ENCODE data around the gene CENPH.
"Not testable (repeated sequence)": the region's sequence is repeated elsewhere in the genome, so short reads cannot be mapped to it uniquely, and the experiment has no call there.

Gene CENPH

GRCh38 chr5:69170495-69170894 is 18.9 kb upstream of the CENPH start:
- Histone ChIP-seq H3K9me3 (ENCODE audit: control extremely low read depth in 1 of 5, control insufficient read depth in 4 of 5, insufficient read depth in 2 of 5, low read depth in 1 of 5, low read length in 4 of 5) (no peaks in the 10 kb centered on the region), H3K27me3 (replicated peaks in 2 of 5; ENCODE audit: control insufficient read depth in 4 of 5, insufficient read depth in 5 of 5, low read length in 4 of 5) (no peaks in the 10 kb centered on the region), H3K4me3 (ENCODE audit: control insufficient read depth in 1 of 7, extremely low read depth in 1 of 7, insufficient read depth in 4 of 7, low read depth in 2 of 7, low read length in 6 of 7) (no peak overlapping the region), H3K4me1 (ENCODE audit: control extremely low read depth in 1 of 4, control insufficient read depth in 4 of 4, insufficient read depth in 4 of 4, low read length in 3 of 4) (peaks cover 9 to 20% (median 13%) of the 10 kb centered on the region in 4 experiments), H3K36me3 (ENCODE audit: control insufficient read depth in 4 of 4, insufficient read depth in 4 of 4, low read length in 3 of 4) (peaks cover 11 to 45% (median 28%) of the 10 kb centered on the region in 4 experiments), H3K27ac (ENCODE audit: insufficient read depth in 1 of 2, low read depth in 1 of 2, low read length in 2 of 2, poor library complexity in 1 of 2, severe bottlenecking in 2 of 2) (no peak overlapping the region)
- no peak for DNase-seq
- WGBS (ENCODE audit: insufficient coverage): 100% methylated on average over 1 of the region's 1 CpG
- CTCF ChIA-PET: no interaction called here
- POLR2A ChIA-PET: no interaction called here

- no peaks in the 10 kb centered on the region for H3K9me3 ChIP-seq (ENCODE audit: control extremely low read depth in 1 of 5, control insufficient read depth in 4 of 5, insufficient read depth in 2 of 5, low read depth in 1 of 5, low read length in 4 of 5)
- no peak overlapping the region for H3K4me3 ChIP-seq (ENCODE audit: control insufficient read depth in 1 of 7, extremely low read depth in 1 of 7, insufficient read depth in 4 of 7, low read depth in 2 of 7, low read length in 6 of 7)
- no peak overlapping the region for H3K27ac ChIP-seq (ENCODE audit: insufficient read depth in 1 of 2, low read depth in 1 of 2, low read length in 2 of 2, poor library complexity in 1 of 2, severe bottlenecking in 2 of 2)
- no peak for DNase-seq
- CTCF ChIA-PET: no interaction called here
- WGBS (ENCODE audit: insufficient coverage): no CpG with 5 or more reads among the region's 3 CpGs
- H3K36me3 ChIP-seq (ENCODE audit: control insufficient read depth in 4 of 4, insufficient read depth in 4 of 4, low read length in 3 of 4): peaks cover 12 to 49% (median 29%) of the 10 kb centered on the region in 4 experiments
- POLR2A ChIA-PET: no interaction called here
- no peaks in the 10 kb centered on the region for H3K27me3 ChIP-seq (replicated peaks in 2 of 5; ENCODE audit: control insufficient read depth in 4 of 5, insufficient read depth in 5 of 5, low read length in 4 of 5)
- H3K4me1 ChIP-seq (ENCODE audit: control extremely low read depth in 1 of 4, control insufficient read depth in 4 of 4, insufficient read depth in 4 of 4, low read length in 3 of 4): peaks cover 9 to 20% (median 13%) of the 10 kb centered on the region in 4 experiments
Observed at GRCh38 chr5:69170969-69171368, 18.4 kb upstream of the CENPH start.

GRCh38 chr5:69181659-69182293 is 7.6 kb upstream of the CENPH start:
- POLR2A ChIA-PET; H3K27me3 ChIP-seq (replicated peaks in 2 of 5; ENCODE audit: control insufficient read depth in 4 of 5, insufficient read depth in 5 of 5, low read length in 4 of 5); H3K9me3 ChIP-seq (ENCODE audit: control extremely low read depth in 1 of 5, control insufficient read depth in 4 of 5, insufficient read depth in 2 of 5, low read depth in 1 of 5, low read length in 4 of 5); H3K4me1 ChIP-seq (ENCODE audit: control extremely low read depth in 1 of 4, control insufficient read depth in 4 of 4, insufficient read depth in 4 of 4, low read length in 3 of 4); DNase-seq; H3K27ac ChIP-seq (ENCODE audit: insufficient read depth in 1 of 2, low read depth in 1 of 2, low read length in 2 of 2, poor library complexity in 1 of 2, severe bottlenecking in 2 of 2); H3K4me3 ChIP-seq (ENCODE audit: control insufficient read depth in 1 of 7, extremely low read depth in 1 of 7, insufficient read depth in 4 of 7, low read depth in 2 of 7, low read length in 6 of 7): not testable (repeated sequence)
- CTCF ChIA-PET: interaction anchor here (0.9 kb wide), 1 partner anchor 13 kb away, joined by 3 read pairs; no protein-coding TSS in a partner anchor
- 97% methylated on average over 15 of the region's 15 CpGs for WGBS (ENCODE audit: insufficient coverage)
- H3K36me3 ChIP-seq (ENCODE audit: control insufficient read depth in 4 of 4, insufficient read depth in 4 of 4, low read length in 3 of 4): peaks cover 0 to 11% (median 5%) of the 10 kb centered on the region in 4 experiments

GRCh38 chr5:69184621-69185020 is 4.8 kb upstream of the CENPH start:
- Histone ChIP-seq H3K36me3 (ENCODE audit: control insufficient read depth in 4 of 4, insufficient read depth in 4 of 4, low read length in 3 of 4) (no peaks in the 10 kb centered on the region), H3K4me1 (ENCODE audit: control extremely low read depth in 1 of 4, control insufficient read depth in 4 of 4, insufficient read depth in 4 of 4, low read length in 3 of 4) (peaks cover 0 to 8% (median 6%) of the 10 kb centered on the region in 4 experiments), H3K4me3 (ENCODE audit: control insufficient read depth in 1 of 7, extremely low read depth in 1 of 7, insufficient read depth in 4 of 7, low read depth in 2 of 7, low read length in 6 of 7) (no peak overlapping the region), H3K27ac (ENCODE audit: insufficient read depth in 1 of 2, low read depth in 1 of 2, low read length in 2 of 2, poor library complexity in 1 of 2, severe bottlenecking in 2 of 2) (no peak overlapping the region), H3K9me3 (ENCODE audit: control extremely low read depth in 1 of 5, control insufficient read depth in 4 of 5, insufficient read depth in 2 of 5, low read depth in 1 of 5, low read length in 4 of 5) (no peaks in the 10 kb centered on the region), H3K27me3 (replicated peaks in 2 of 5; ENCODE audit: control insufficient read depth in 4 of 5, insufficient read depth in 5 of 5, low read length in 4 of 5) (no peaks in the 10 kb centered on the region)
- CTCF ChIA-PET: no interaction called here
- no peak for DNase-seq
- POLR2A ChIA-PET: no interaction called here
- WGBS (ENCODE audit: insufficient coverage): 100% methylated on average over 1 of the region's 1 CpG

GRCh38 chr5:69187342-69187741 is 2.0 kb upstream of the CENPH start:
- WGBS (ENCODE audit: insufficient coverage): 83% methylated on average over 2 of the region's 2 CpGs
- no peaks in the 10 kb centered on the region for H3K27me3 ChIP-seq (replicated peaks in 2 of 5; ENCODE audit: control insufficient read depth in 4 of 5, insufficient read depth in 5 of 5, low read length in 4 of 5)
- H3K9me3 ChIP-seq (ENCODE audit: control extremely low read depth in 1 of 5, control insufficient read depth in 4 of 5, insufficient read depth in 2 of 5, low read depth in 1 of 5, low read length in 4 of 5): no peaks in the 10 kb centered on the region
- peaks cover 0 to 16% (median 12%) of the 10 kb centered on the region in 4 experiments for H3K4me1 ChIP-seq (ENCODE audit: control extremely low read depth in 1 of 4, control insufficient read depth in 4 of 4, insufficient read depth in 4 of 4, low read length in 3 of 4)
- DNase-seq: no peak
- H3K36me3 ChIP-seq (ENCODE audit: control insufficient read depth in 4 of 4, insufficient read depth in 4 of 4, low read length in 3 of 4): peaks cover 0 to 8% (median 1%) of the 10 kb centered on the region in 4 experiments
- CTCF ChIA-PET: no interaction called here
- no peak overlapping the region for H3K4me3 ChIP-seq (ENCODE audit: control insufficient read depth in 1 of 7, extremely low read depth in 1 of 7, insufficient read depth in 4 of 7, low read depth in 2 of 7, low read length in 6 of 7)
- POLR2A ChIA-PET: no interaction called here
- no peak overlapping the region for H3K27ac ChIP-seq (ENCODE audit: insufficient read depth in 1 of 2, low read depth in 1 of 2, low read length in 2 of 2, poor library complexity in 1 of 2, severe bottlenecking in 2 of 2)

- peak overlapping the region; percentile 94 to 98 for H3K27ac ChIP-seq (ENCODE audit: insufficient read depth in 1 of 2, low read depth in 1 of 2, low read length in 2 of 2, poor library complexity in 1 of 2, severe bottlenecking in 2 of 2)
- ChIA-PET CTCF (interaction anchor here (1.0 kb wide), 1 partner anchor 22 kb away, joined by 3 read pairs; the partner anchor contains the start of gene CCNB1), POLR2A (no interaction called here)
- WGBS (ENCODE audit: insufficient coverage): 24% methylated on average over 6 of the region's 8 CpGs
- no peaks in the 10 kb centered on the region for H3K9me3 ChIP-seq (ENCODE audit: control extremely low read depth in 1 of 5, control insufficient read depth in 4 of 5, insufficient read depth in 2 of 5, low read depth in 1 of 5, low read length in 4 of 5)
- DNase-seq: no peak
- H3K27me3 ChIP-seq (replicated peaks in 2 of 5; ENCODE audit: control insufficient read depth in 4 of 5, insufficient read depth in 5 of 5, low read length in 4 of 5): no peaks in the 10 kb centered on the region
- peak overlapping the region; percentile 71 to 99 (median 89) for H3K4me3 ChIP-seq (ENCODE audit: control insufficient read depth in 1 of 7, extremely low read depth in 1 of 7, insufficient read depth in 4 of 7, low read depth in 2 of 7, low read length in 6 of 7)
- H3K4me1 ChIP-seq (ENCODE audit: control extremely low read depth in 1 of 4, control insufficient read depth in 4 of 4, insufficient read depth in 4 of 4, low read length in 3 of 4): peaks cover 0 to 16% (median 12%) of the 10 kb centered on the region in 4 experiments
- peaks cover 0 to 13% (median 3%) of the 10 kb centered on the region in 4 experiments for H3K36me3 ChIP-seq (ENCODE audit: control insufficient read depth in 4 of 4, insufficient read depth in 4 of 4, low read length in 3 of 4)
Observed at GRCh38 chr5:69188811-69189161, 597 bp upstream of the CENPH start.

- Histone ChIP-seq H3K36me3 (ENCODE audit: control insufficient read depth in 4 of 4, insufficient read depth in 4 of 4, low read length in 3 of 4) (peaks cover 6 to 21% (median 10%) of the 10 kb centered on the region in 4 experiments), H3K27me3 (replicated peaks in 2 of 5; ENCODE audit: control insufficient read depth in 4 of 5, insufficient read depth in 5 of 5, low read length in 4 of 5) (no peaks in the 10 kb centered on the region), H3K4me3 (ENCODE audit: control insufficient read depth in 1 of 7, extremely low read depth in 1 of 7, insufficient read depth in 4 of 7, low read depth in 2 of 7, low read length in 6 of 7) (no peak overlapping the region), H3K4me1 (ENCODE audit: control extremely low read depth in 1 of 4, control insufficient read depth in 4 of 4, insufficient read depth in 4 of 4, low read length in 3 of 4) (no peaks in the 10 kb centered on the region), H3K9me3 (ENCODE audit: control extremely low read depth in 1 of 5, control insufficient read depth in 4 of 5, insufficient read depth in 2 of 5, low read depth in 1 of 5, low read length in 4 of 5) (no peaks in the 10 kb centered on the region), H3K27ac (ENCODE audit: insufficient read depth in 1 of 2, low read depth in 1 of 2, low read length in 2 of 2, poor library complexity in 1 of 2, severe bottlenecking in 2 of 2) (no peak overlapping the region)
- POLR2A ChIA-PET: no interaction called here
- DNase-seq: no peak
- CTCF ChIA-PET: interaction anchor here (1.0 kb wide), 1 partner anchor 30 kb away, joined by 3 read pairs; no protein-coding TSS in a partner anchor
- no CpG with 5 or more reads among the region's 1 CpG for WGBS (ENCODE audit: insufficient coverage)
Observed at GRCh38 chr5:69202497-69202896, 13.1 kb downstream of the CENPH start.

Measured in common myeloid progenitor, CD34-positive (primary cell).